Measurements from ENCODE around the gene TMA7.
"Not testable (repeated sequence)": the region's sequence is repeated elsewhere in the genome, so short reads cannot be mapped to it uniquely, and the experiment has no call there.

Gene TMA7

DNA sequence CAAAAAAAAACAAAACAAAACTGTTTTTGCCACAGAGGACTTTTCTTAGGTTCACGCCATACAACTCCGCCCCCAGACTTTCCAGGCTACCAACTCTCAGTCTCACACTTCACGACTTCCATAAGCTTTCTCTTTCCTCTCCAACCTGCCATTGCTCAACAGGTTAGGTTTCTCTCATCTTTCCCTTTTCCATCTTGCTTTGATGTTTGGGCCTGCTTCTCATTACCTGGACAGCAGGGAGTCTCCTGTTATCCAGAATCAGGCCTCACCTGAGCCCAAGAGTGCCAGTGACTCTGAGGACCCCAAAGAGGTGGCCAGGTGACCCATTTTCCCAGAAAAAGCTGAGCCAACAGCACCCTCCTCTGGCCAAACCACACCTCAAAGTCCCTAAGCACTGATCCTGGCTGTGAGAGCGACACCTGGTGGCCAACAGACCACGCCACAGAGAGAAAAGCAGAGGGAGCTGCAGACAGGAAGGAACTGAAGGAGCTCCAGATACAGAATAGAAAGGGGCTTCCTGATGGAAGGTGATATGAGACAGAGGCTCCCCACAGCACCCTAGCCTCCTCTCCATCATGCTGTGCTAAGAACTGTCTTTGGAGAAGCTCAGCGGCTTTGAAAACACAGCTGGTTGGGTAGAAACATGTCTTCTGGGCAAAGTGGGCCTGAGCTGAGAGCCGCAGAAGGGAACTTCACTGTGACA lies 4.1 kb upstream of the TMA7 start:
- peak; percentile 70 to 78 for DNase-seq (ENCODE audit: low read depth in 2 of 2)

DNA sequence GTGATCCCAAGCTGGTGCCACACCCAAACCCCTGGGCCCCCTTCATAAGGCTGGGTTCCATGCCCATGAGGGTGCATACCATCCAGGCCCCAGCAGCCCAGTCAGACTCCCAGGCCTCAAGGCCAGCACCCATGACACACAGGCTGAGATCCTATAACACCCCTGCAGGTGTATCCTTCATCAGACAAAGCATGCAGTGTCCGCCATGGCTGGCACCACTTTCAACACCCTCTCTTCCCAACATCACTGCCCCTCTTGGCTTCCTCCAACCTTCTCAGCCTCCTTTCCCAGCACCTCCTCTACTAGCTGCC lies 3.6 kb upstream of the TMA7 start:
- DNase-seq (ENCODE audit: low read depth in 2 of 2) = no peak

DNA sequence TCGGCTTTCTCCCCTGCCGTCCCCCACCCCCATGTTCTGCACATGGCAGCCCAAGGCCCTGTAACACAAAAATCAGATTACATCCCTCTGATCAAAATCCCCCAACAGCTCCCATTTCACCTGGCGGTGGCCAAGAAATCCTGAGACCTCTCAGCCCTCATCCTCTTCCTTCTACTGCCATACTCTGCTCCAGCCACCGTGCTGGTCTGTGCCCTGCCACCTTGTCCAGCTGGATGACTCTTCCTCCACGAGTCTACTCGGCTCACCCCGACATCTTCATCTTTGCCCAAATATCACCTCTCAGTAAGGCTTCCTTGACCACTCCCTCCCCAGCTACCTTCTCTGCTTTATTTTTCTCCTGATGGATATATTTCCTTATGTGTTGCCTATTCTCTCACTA lies 3.2 kb upstream of the TMA7 start:
- no peak for DNase-seq (ENCODE audit: low read depth in 2 of 2)

DNA sequence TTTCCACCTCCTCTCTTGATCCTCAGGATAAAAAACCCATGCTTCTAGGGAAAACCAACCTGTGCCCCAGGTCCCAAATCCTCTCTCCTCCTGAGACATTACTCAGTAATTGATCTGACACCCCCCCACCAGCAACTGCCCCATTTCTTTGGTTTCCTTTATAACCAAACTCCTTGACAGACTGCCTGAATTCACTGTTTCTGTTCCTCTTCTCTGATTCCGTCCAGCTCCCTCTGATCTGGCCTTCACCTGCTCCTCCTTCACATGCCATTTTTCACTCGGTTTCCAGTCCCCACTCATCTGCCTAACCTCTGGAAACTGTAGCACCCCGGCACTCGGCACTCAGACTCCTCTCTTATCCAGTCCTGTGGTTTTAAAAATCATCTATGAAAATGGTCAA lies 2.2 kb upstream of the TMA7 start:
- no peak for DNase-seq (ENCODE audit: low read depth in 2 of 2)

DNA sequence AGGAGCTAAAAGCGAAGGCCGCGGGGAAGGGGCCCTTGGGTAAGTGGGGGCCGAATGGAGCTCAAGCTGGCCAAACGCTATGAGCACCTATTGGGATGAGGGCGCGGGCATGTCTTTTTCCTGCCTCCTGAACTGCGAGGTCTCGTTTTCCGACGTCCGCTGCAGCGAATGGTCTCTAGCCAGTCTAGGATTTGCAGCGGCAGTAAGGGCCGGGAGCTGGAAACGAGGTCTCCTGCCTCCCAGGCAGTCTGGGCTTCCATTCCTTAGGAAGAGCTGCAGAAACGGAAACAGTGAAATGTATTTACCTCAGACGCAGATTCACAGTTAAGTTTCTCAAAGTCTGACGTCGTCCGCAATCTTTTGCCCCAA lies 517 bp downstream of the TMA7 start:
- no peak for DNase-seq (ENCODE audit: low read depth in 2 of 2)

DNA sequence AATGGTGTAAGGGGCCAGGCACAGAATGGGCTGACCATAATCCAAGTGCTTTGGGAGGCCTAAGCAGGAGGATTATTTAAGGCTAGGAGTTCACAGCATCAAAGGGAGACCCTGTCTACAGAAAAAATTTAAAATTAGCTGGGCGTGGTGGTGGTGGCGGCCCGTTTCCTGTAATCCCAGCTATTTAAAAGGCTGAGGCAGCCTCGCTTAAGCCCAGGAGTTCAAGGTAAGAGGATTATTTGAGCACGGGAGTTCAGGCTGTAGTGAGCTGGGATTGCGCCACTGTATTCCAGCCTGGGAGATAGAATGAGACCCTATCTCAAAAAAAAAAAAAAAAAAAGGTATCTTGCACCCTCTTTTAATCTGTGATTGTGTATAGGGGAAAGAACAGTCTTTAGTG lies 1.9 kb downstream of the TMA7 start:
- no peak for DNase-seq (ENCODE audit: low read depth in 2 of 2)

DNA sequence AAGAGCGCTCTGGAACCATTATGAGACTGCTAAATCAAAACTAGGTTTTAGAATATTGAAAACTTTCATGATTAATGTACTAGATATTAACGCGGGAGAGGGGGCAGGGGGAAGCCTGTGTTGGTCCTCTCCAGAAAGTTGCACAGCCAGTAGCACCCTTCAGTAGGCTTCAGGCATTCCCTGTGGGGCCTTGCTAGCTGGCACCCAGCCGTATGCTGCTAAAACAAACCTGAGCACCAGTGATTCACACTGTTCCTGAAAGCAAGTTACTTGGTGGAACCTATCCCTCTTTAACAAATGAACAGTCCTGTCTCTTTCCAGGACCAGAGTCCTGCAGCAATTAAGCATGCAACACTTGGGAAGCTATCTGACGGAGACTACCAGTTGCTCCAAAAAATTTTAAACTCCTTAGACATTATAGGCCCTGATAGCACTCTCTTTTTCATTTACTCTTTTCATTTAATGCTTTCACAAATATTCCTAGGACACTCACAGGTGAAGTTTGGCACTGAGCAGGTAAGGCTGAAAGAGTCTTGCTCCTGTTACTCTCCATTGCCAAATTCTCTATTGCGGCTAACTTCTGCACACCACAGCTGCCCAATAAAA lies 5.3 kb downstream of the TMA7 start:
- no peak for DNase-seq (ENCODE audit: low read depth in 2 of 2)

DNA sequence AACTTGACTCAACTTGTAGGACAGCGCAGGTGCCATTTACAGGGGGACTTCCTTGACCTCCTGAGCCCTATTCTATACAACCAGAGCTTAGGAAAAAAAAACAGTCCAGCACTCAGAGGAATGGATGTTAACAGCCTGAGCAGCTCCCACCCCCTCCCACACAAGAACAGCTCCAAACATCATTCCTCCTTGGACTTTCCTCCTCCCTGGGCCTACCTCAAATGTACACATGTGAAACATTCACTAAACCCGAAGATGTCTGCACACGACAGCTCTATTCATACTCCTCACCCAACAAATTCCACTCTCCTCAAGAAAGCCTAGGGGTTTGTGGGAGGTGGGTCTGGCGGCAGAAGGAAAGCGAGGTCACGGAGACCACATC lies 6.0 kb downstream of the TMA7 start:
- DNase-seq (ENCODE audit: low read depth in 2 of 2) = no peak

DNA sequence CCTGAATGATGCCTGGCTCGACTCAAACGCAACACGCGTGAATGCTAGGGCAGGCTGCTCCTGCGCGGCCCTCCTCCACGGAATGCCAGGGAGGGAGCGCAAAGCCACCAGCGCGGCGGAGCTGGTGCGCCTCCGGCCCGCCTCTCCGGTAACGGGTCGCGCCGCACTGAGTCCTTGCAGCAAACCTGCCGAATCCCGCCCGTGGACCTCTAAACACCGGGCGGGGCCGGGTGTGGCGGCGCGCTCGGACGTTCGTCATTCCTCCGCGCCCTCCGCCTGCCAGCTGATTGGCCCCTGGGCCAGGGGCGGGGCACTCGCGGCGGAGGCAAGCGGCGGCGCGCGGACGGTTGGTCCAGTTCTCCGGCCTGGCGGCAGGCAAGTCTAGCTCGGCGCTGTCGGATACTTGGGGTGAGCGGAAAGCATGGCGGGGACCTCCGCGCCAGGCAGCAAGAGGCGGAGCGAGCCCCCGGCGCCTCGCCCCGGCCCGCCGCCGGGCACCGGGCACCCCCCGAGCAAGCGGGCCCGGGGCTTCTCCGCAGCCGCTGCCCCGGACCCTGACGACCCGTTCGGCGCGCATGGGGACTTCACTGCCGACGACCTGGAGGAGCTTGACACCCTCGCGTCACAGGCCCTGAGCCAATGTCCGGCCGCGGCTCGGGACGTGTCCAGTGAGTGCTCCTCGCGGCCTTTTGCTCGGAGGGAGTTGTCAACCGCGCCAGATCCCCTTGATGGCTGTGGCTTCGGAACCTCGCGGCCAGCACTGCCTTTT lies 6.6 kb downstream of the TMA7 start, which contains the start of gene ATRIP:
TSS of gene ATRIP (plus strand) at position 313 of the 769 bp plus-strand sequence. CDS start at position 422, 109 bp downstream.
- DNase-seq (ENCODE audit: low read depth in 2 of 2) = peak; percentile 72 to 79

DNA sequence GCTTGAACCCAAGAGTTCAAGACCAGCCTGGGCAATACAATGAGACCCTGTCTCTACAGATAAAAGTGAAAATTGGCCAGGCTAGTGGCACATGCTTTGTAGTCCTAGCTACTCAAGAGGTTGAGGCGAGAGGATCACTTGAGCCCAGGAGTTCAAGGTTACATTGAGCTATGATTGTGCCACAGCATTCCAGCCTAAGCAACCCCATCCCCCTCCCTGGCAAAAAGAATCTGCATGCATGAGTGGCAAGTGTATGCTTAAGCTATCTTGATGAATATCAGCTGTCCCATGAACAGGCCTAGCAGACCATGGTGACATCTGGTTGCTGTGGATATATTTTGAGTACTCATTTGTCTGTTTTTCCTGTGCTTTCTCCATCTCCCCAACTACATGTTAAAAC lies 11.2 kb downstream of the TMA7 start:
- no peak for DNase-seq (ENCODE audit: low read depth in 2 of 2)

DNA sequence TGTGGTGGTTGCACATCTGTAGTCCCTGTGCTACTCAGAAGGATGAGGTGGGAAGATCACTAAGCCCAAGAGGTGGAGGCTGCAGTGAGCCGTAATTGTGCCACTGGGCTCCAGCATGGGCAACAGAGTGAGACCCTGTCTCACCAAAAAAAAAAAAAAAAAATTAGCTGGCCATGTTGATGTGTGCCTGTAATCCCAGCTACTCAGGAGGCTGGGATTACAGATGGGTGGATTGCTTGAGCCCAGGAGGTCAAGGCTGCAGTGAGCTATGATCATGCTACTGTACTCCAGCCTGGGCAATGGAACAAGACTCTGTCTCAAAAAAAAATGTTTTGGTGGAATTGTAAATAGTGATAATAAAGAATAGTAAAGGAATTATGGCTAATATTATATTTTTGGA lies 16.4 kb downstream of the TMA7 start:
- no peak for DNase-seq (ENCODE audit: low read depth in 2 of 2)

DNA sequence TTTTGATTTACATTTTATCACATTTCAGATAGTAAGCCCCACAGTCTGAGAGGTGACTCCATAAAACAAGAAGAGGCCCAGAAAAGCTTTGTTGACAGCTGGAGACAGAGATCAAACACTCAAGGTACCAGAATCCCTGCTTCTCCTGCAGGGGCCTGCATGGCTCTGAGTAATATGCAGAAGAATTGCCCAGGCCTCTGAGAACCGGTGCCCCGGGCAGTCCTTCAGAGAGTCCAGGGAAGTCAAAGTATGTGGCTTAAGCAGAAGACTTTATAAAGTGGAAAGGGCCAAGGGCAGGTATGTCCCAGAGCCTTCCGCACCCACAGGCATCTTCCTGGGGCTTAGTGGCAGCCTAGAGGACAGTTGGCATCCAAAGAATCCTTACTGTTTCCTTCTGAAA lies 19.3 kb downstream of the TMA7 start:
- DNase-seq (ENCODE audit: low read depth in 2 of 2) = no peak

DNA sequence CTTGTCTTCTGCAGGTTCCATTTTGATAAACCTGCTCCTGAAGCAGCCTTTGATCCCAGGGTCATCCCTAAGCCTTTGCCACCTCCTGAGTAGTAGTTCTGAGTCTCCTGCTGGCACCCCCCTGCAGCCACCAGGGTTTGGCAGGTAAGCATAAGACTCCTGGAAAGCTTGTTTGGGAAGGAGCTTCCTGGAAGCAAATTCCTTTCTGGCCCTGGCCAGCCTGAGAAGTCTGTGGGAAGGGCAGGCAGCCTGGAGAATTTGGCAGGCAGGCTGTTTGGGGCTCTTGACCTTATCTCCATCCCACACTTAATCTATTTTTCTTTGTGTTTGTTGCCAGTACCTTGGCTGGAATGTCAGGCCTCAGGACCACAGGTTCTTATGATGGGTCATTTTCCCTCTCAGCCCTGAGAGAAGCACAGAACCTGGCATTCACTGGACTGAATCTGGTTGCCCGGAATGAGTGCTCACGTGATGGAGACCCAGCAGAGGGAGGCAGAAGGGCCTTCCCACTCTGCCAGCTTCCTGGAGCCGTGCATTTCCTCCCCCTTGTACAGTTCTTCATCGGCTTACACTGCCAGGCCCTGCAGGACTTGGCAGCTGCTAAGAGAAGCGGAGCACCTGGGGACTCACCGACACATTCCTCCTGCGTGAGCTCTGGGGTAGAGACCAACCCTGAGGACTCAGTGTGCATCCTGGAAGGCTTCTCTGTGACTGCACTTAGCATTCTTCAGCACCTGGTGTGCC lies 19.9 kb downstream of the TMA7 start:
- no peak for DNase-seq (ENCODE audit: low read depth in 2 of 2)

DNA sequence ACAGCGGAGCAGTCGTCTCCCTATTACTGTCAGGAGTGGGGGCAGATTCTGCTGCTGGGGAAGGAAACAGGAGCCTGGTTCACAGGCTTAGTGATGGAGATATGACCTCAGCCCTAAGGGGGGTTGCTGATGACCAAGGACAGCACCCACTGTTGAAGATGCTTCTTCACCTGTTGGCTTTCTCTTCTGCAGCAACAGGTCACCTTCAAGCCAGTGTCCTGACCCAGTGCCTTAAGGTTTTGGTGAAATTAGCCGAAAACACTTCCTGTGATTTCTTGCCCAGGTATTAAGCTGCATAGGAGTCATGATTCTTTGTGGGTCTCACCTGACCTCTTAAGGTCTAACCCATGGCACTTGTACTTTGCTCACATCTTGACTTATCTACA lies 20.5 kb downstream of the TMA7 start:
- DNase-seq (ENCODE audit: low read depth in 2 of 2) = no peak

DNA sequence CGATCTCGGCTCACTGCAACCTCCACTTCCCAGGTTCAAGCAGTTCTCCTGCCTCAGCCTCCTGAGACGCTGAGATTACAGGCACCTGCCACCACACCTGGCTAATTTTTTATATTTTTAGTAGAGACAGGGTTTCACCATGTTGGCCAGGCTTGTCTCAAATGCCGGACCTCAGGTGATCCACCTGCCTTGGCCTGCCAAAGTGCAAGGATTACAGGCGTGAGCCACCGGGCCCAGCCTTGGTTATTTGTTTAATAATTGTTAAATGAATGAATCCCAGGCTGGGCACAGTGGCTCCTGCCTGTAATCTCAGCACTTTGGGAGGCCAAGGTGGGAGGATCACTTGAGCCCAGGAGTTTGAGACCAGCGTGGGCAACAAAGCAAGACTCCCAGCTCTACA lies 21.7 kb downstream of the TMA7 start:
- DNase-seq (ENCODE audit: low read depth in 2 of 2) = not testable (repeated sequence)

DNA sequence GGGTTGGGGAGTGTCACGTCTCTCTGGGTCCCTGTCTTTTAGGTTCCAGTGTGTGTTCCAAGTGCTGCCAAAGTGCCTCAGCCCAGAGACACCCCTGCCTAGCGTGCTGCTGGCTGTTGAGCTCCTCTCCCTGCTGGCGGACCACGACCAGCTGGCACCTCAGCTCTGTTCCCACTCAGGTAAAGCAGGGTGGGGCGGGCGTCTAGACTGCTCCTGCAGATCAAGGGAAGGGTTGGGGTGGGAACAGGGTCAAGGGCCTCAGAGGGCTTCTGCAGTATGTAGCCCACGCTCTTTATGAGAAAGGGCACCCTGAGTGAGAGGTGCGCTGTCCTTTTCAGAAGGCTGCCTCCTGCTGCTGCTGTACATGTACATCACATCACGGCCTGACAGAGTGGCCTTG lies 23.6 kb downstream of the TMA7 start:
- DNase-seq (ENCODE audit: low read depth in 2 of 2) = no peak

DNA sequence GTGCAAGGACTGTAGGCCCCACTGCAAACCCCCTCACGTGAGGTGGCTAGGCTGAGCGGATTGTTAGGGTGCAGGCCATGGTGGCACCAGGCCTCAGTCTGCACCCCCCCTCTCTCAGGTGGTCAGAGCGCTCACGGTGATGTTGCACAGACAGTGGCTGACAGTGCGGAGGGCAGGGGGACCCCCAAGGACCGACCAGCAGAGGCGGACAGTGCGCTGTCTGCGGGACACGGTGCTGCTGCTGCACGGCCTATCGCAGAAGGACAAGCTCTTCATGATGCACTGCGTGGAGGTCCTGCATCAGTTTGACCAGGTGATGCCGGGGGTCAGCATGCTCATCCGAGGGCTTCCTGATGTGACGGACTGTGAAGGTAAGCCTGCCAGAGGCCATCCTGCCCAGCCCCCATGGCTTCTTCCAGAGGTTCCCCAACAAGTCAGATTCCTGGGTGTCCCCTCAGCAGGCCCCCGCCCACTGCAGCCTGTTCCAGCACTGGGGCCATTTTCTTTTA lies 24.7 kb downstream of the TMA7 start:
- DNase-seq (ENCODE audit: low read depth in 2 of 2) = no peak

DNA sequence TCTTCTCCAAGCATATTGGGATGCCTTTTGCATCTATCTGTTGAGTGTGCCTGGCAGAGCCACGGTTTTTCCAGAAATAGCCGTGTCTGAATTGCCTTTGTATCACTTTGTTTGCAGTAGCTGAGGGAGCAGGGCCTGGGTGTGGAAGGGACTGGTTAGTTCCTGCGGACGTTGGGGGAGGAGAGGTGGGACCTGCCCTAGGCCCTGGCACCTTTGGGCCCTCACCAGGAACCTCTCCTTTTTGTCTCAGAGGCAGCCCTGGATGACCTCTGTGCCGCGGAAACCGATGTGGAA lies 25.1 kb downstream of the TMA7 start:
- no peak for DNase-seq (ENCODE audit: low read depth in 2 of 2)

DNA sequence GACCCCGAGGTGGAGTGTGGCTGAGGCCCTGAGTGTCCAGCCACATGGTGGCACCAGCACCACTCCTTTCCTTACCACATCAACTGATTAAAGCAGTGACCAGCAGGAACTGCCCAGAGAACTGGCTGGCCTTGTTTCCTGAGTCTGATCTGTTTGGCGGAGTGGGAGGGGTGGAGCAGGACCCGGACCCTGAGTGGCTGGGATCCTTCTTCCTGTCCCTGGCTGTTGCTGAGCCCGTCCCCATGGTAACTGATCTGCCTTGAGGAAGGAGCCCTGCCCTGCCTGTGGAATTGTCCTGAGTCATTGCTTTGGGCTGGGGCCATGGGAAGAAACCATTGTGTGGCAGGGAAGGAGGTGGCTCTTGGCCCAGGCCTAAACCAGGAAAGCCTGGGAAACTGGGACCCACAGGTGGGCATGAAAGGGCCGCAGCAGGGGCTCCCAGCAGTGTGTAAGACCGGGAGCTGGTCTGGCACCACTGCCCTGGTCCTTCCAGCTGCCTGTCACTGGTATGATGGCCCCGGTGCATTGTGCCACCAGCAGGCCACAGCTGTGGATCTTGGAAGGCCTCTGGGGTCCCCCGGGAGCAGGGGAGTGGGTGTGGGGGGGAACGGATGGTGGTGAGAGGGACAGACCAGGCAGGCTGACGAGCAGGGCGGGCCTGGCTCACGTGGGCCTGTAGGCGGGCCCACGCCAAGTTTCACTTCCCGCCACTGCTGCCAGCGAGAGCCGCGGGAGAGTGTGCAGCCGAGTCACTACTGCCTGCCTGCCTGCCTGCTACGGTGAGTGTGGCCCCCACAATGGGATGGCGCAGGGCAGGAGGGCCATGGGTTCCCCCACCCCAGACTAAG lies 25.7 kb downstream of the TMA7 start:
- peak; percentile 69 to 73 for DNase-seq (ENCODE audit: low read depth in 2 of 2)

DNA sequence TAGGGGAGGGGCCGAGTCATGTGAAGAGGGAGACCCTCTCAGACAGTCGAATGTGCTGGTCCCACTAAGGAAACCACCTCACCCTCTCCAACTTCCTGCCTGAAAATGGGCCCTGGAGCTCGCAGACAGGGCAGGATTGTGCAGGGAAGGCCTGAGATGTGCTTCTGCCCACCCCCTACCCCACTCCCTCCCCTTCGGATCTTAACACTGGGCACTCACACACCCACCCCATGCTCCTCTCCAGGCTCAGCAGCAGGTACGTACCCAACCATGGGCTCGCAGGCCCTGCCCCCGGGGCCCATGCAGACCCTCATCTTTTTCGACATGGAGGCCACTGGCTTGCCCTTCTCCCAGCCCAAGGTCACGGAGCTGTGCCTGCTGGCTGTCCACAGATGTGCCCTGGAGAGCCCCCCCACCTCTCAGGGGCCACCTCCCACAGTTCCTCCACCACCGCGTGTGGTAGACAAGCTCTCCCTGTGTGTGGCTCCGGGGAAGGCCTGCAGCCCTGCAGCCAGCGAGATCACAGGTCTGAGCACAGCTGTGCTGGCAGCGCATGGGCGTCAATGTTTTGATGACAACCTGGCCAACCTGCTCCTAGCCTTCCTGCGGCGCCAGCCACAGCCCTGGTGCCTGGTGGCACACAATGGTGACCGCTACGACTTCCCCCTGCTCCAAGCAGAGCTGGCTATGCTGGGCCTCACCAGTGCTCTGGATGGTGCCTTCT lies 26.5 kb downstream of the TMA7 start:
- no peak for DNase-seq (ENCODE audit: low read depth in 2 of 2)

DNA sequence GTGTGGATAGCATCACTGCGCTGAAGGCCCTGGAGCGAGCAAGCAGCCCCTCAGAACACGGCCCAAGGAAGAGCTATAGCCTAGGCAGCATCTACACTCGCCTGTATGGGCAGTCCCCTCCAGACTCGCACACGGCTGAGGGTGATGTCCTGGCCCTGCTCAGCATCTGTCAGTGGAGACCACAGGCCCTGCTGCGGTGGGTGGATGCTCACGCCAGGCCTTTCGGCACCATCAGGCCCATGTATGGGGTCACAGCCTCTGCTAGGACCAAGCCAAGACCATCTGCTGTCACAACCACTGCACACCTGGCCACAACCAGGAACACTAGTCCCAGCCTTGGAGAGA lies 27.0 kb downstream of the TMA7 start:
- DNase-seq (ENCODE audit: low read depth in 2 of 2) = no peak

Measured in stimulated activated CD4-positive, alpha-beta T cell treated with anti-CD3 and anti-CD28 coated beads, Interleukin-1b, Interleukin-23, amount 100 ng/mL, for 4 hours (primary cell).